DOHH2 (cell line): Measurements from ENCODE around the gene PHYKPL.

Experiments
- H3F3A ChIP-seq: fragments of 200-600 bp; sonication (generic), shearing (Covaris generic); 2 replicates; pipeline ENCODE4 v1.6.0; 2016; ENCODE audit warnings: antibody characterized with exemption, mild to moderate bottlenecking; ENCODE audit not compliant: control insufficient read depth, insufficient read depth
- H3K27ac ChIP-seq: fragments of 200-600 bp; sonication (generic); 2 replicates; pipeline ENCODE4 v1.5.1; 2014; ENCODE audit warnings: low read depth, mild to moderate bottlenecking, low read length, moderate library complexity
- H3K27me3 ChIP-seq: fragments of 200-600 bp; sonication (generic); 2 replicates; pipeline ENCODE4 v1.6.1; 2014; ENCODE audit warnings: mild to moderate bottlenecking, low read length, mixed read lengths; ENCODE audit not compliant: control insufficient read depth
- H3K36me3 ChIP-seq: fragments of 200-600 bp; sonication (generic); 2 replicates; pipeline ENCODE4 v1.6.1; 2014; ENCODE audit warnings: mild to moderate bottlenecking, low read length, moderate library complexity, mixed read lengths; ENCODE audit not compliant: control insufficient read depth
- H3K4me1 ChIP-seq: fragments of 200-600 bp; sonication (generic); 2 replicates; pipeline ENCODE4 v1.6.1; 2014; ENCODE audit warnings: mild to moderate bottlenecking, low read length, mixed read lengths; ENCODE audit not compliant: control insufficient read depth
- H3K4me2 ChIP-seq: fragments of 200-600 bp; sonication (generic); 2 replicates; pipeline ENCODE4 v1.6.0; 2014; ENCODE audit warnings: mild to moderate bottlenecking, low read length, moderate library complexity
- H3K4me3 ChIP-seq: fragments of 200-600 bp; sonication (generic); 2 replicates; pipeline ENCODE4 v1.5.1; 2014; ENCODE audit warnings: mild to moderate bottlenecking, low read length, mixed read lengths
- H3K79me2 ChIP-seq: fragments of 200-600 bp; sonication (generic); 2 replicates; pipeline ENCODE4 v1.6.1; 2014; ENCODE audit warnings: mild to moderate bottlenecking, low read length, mixed read lengths; ENCODE audit not compliant: control insufficient read depth
- H3K9me2 ChIP-seq: fragments of 200-600 bp; sonication (generic); replicated peaks from 2 replicates; pipeline ENCODE4 v1.6.1; 2014; ENCODE audit warnings: mild to moderate bottlenecking, low read length, mixed read lengths; ENCODE audit not compliant: control insufficient read depth
- H3K9me3 ChIP-seq: fragments of 200-600 bp; sonication (generic); 2 replicates; pipeline ENCODE4 v1.6.1; 2014; ENCODE audit warnings: antibody characterized with exemption, low read length, mixed read lengths; ENCODE audit not compliant: control insufficient read depth, insufficient read depth
- H4K20me1 ChIP-seq: fragments of 200-600 bp; sonication (generic); 2 replicates; pipeline ENCODE4 v1.6.0; 2014; ENCODE audit warnings: low read depth, mild to moderate bottlenecking, antibody characterized with exemption, low read length, moderate library complexity; ENCODE audit not compliant: control insufficient read depth, insufficient read depth
- CTCF ChIP-seq: fragments of 200-600 bp; sonication (generic); IDR thresholded peaks from one replicate; pipeline ENCODE4 v1.5.1; 2014; ENCODE audit warnings: antibody characterized with exemption, mild to moderate bottlenecking, low read depth, low read length; ENCODE audit not compliant: poor library complexity, severe bottlenecking
- EZH2phosphoT487 ChIP-seq: fragments of 200-600 bp; sonication (generic); IDR thresholded peaks from 2 replicates; pipeline ENCODE4 v1.6.1; 2017; ENCODE audit warnings: borderline replicate concordance, mild to moderate bottlenecking, antibody characterized with exemption, low read length, moderate library complexity, mixed read lengths

PHYKPL gene

DNA sequence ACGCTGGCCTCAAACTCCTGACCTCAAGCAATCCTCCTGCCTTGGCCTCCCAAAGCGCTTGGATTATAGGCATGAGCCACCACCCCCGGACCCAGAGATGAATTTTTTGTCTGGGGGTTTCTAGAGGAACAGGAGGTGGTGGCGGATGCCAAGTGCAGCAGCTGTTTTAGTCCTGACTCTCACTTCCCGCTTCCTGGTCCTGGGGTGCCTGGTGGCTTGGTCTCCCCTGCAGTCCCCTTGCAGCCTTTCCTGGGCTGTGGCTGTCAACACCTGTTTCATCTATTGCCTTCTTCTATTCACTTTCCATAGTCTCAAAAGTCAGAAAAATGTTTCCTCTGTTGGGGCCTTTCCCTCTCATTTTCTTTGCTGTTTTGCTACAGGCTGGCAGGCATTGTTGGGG is 72.4 kb downstream of the PHYKPL start:
- Histone ChIP-seq H3K9me2 (no peaks in the 10 kb centered on the region), H3K36me3 (no peaks in the 10 kb centered on the region), H3F3A (peaks cover 2% of the 10 kb centered on the region; the same call in 1 of the 2 replicates), H3K27ac (no peak overlapping the region), H3K4me2 (no peak overlapping the region), H3K4me1 (peaks cover 22% of the 10 kb centered on the region), H3K27me3 (no peaks in the 10 kb centered on the region), H3K79me2 (no peaks in the 10 kb centered on the region), H3K4me3 (no peak overlapping the region), H4K20me1 (no peaks in the 10 kb centered on the region), H3K9me3 (no peaks in the 10 kb centered on the region)
- TF ChIP-seq CTCF (no peak), EZH2phosphoT487 (no peak)
